Uterus (tissue), 2 donors: ENCODE measurements around the gene GLB1L.

Experiments used
- CTCF ChIP-seq, 4 experiments: fragments of 200-600 bp in 2 of 4; fragments of 450-650 bp in 2 of 4; sonication (generic) in 2 of 4; IDR thresholded peaks; one replicate each; pipeline ENCODE4 v1.5.1; 2016 to 2019; ENCODE audit warnings: antibody characterized with exemption in 4 of 4, mild to moderate bottlenecking in 2 of 4, moderate library complexity in 1 of 4
- POLR2A ChIP-seq, 2 donors: fragments of 450-650 bp; IDR thresholded peaks; one replicate each; pipeline ENCODE4 v1.6.1; 2016; ENCODE audit warnings: antibody characterized with exemption in 2 of 2, mild to moderate bottlenecking in 1 of 2, moderate library complexity in 1 of 2

- TF ChIP-seq CTCF (IDR thresholded peaks at IDR 0.05) (no peak), POLR2A (IDR thresholded peaks at IDR 0.05) (no peak)
Observed at GRCh38 chr2:219209236-219210195, 35.7 kb downstream of the GLB1L start.
